OCI-LY1 (cell line): ENCODE data around the gene OSR1.

ENCODE experiments used
- H2AFZ ChIP-seq: fragments of 200-600 bp; sonication (generic), shearing (Covaris generic); 2 replicates; pipeline ENCODE4 v1.6.0; 2014; ENCODE audit warnings: antibody characterized with exemption, mild to moderate bottlenecking, low read length
- H3F3A ChIP-seq: fragments of 200-600 bp; sonication (generic), shearing (Covaris generic); 2 replicates; pipeline ENCODE4 v1.6.0; 2014; ENCODE audit warnings: mild to moderate bottlenecking, antibody characterized with exemption, low read length, moderate library complexity; ENCODE audit not compliant: insufficient read depth
- H3K27ac ChIP-seq: fragments of 200-600 bp; sonication (generic); 2 replicates; pipeline ENCODE4 v1.5.1; 2014; ENCODE audit warnings: low read length, mixed run types, mild to moderate bottlenecking, low read depth; ENCODE audit not compliant: poor library complexity, severe bottlenecking
- H3K27me3 ChIP-seq: fragments of 200-600 bp; sonication (generic); 2 replicates; pipeline ENCODE4 v1.6.0; 2014; ENCODE audit warnings: antibody characterized with exemption, mild to moderate bottlenecking, low read length, moderate library complexity; ENCODE audit not compliant: insufficient read depth
- H3K36me3 ChIP-seq: fragments of 200-600 bp; sonication (generic); 2 replicates; pipeline ENCODE4 v1.6.1; 2014; ENCODE audit warnings: mild to moderate bottlenecking, antibody characterized with exemption, low read length, moderate library complexity, mixed read lengths; ENCODE audit not compliant: insufficient read depth
- H3K4me1 ChIP-seq: fragments of 200-600 bp; sonication (generic); 2 replicates; pipeline ENCODE4 v1.5.1; 2014; ENCODE audit warnings: mild to moderate bottlenecking, low read length, moderate library complexity; ENCODE audit not compliant: insufficient read depth, severe bottlenecking
- H3K4me2 ChIP-seq: fragments of 200-600 bp; sonication (generic), shearing (Covaris generic); 2 replicates; pipeline ENCODE4 v1.6.1; 2014; ENCODE audit warnings: low read length
- H3K4me3 ChIP-seq: fragments of 200-600 bp; sonication (generic); 2 replicates; pipeline ENCODE4 v1.5.1; 2014; ENCODE audit warnings: low read length, low read depth, mild to moderate bottlenecking, mixed read lengths; ENCODE audit not compliant: poor library complexity, severe bottlenecking
- H3K79me2 ChIP-seq: fragments of 200-600 bp; shearing (Covaris generic); 2 replicates; pipeline ENCODE4 v1.6.1; 2016; ENCODE audit warnings: mixed run types, low read length, mixed read lengths; ENCODE audit not compliant: insufficient read depth
- H3K9ac ChIP-seq: fragments of 200-600 bp; sonication (generic), shearing (Covaris generic); 2 replicates; pipeline ENCODE4 v1.6.1; 2014; ENCODE audit warnings: mild to moderate bottlenecking, low read length, mixed read lengths
- H3K9me2 ChIP-seq: fragments of 200-600 bp; sonication (generic), shearing (Covaris generic); 2 replicates; pipeline ENCODE4 v1.6.1; 2014; ENCODE audit warnings: low read depth, mild to moderate bottlenecking, low read length, mixed read lengths
- H3K9me3 ChIP-seq: fragments of 200-600 bp; shearing (Covaris generic); 2 replicates; pipeline ENCODE4 v1.6.1; 2014; ENCODE audit warnings: low read length, mixed read lengths
- H4K20me1 ChIP-seq: fragments of 200-600 bp; sonication (generic), shearing (Covaris generic); 2 replicates; pipeline ENCODE4 v1.6.0; 2016; ENCODE audit warnings: mild to moderate bottlenecking, low read length; ENCODE audit not compliant: insufficient read depth
- CTCF ChIP-seq: fragments of 200-600 bp; sonication (generic), shearing (Covaris generic); IDR thresholded peaks from 2 replicates; pipeline ENCODE4 v1.5.1; 2017; ENCODE audit warnings: mild to moderate bottlenecking, antibody characterized with exemption, low read length, moderate library complexity, mixed read lengths
- EZH2 ChIP-seq: fragments of 200-600 bp; sonication (generic), shearing (Covaris generic); IDR thresholded peaks from 2 replicates; pipeline ENCODE4 v1.8.0; 2017; ENCODE audit warnings: borderline replicate concordance, mixed run types, mild to moderate bottlenecking, antibody characterized with exemption, low read length, moderate library complexity, mixed read lengths

The OSR1 gene

GRCh38 chr2:19336781-19337180, 21.6 kb downstream of the OSR1 start:
- H3K79me2 ChIP-seq = no peaks in the 10 kb centered on the region
- H3K4me3 ChIP-seq = no peak overlapping the region
- no peaks in the 10 kb centered on the region for H3K9me3 ChIP-seq
- no peaks in the 10 kb centered on the region for H4K20me1 ChIP-seq
- no peaks in the 10 kb centered on the region for H3F3A ChIP-seq
- H3K27me3 ChIP-seq = no peaks in the 10 kb centered on the region
- no peak overlapping the region for H2AFZ ChIP-seq
- no peak overlapping the region for H3K4me2 ChIP-seq
- no peak overlapping the region for H3K27ac ChIP-seq
- TF ChIP-seq CTCF (no peak), EZH2 (no peak)
- no peaks in the 10 kb centered on the region for H3K9me2 ChIP-seq
- H3K4me1 ChIP-seq = no peaks in the 10 kb centered on the region
- no peak overlapping the region for H3K9ac ChIP-seq
- H3K36me3 ChIP-seq = no peaks in the 10 kb centered on the region

- Histone ChIP-seq H2AFZ (no peak overlapping the region), H3K9ac (no peak overlapping the region), H3K4me3 (no peak overlapping the region), H3F3A (no peaks in the 10 kb centered on the region), H3K27me3 (no peaks in the 10 kb centered on the region), H3K27ac (no peak overlapping the region), H3K79me2 (no peaks in the 10 kb centered on the region), H3K9me3 (no peaks in the 10 kb centered on the region), H3K4me2 (no peak overlapping the region), H4K20me1 (no peaks in the 10 kb centered on the region), H3K9me2 (no peaks in the 10 kb centered on the region), H3K36me3 (no peaks in the 10 kb centered on the region), H3K4me1 (no peaks in the 10 kb centered on the region)
- TF ChIP-seq EZH2 (no peak), CTCF (no peak)
These were observed 25.9 kb downstream of the OSR1 start for GRCh38 chr2:19332503-19332902.

GRCh38 chr2:19331450-19331849, 27.0 kb downstream of the OSR1 start:
- no peak overlapping the region for H3K9ac ChIP-seq
- no peaks in the 10 kb centered on the region for H3F3A ChIP-seq
- no peaks in the 10 kb centered on the region for H3K79me2 ChIP-seq
- no peak overlapping the region for H2AFZ ChIP-seq
- H3K4me3 ChIP-seq = no peak overlapping the region
- H4K20me1 ChIP-seq = no peaks in the 10 kb centered on the region
- no peak overlapping the region for H3K27ac ChIP-seq
- H3K36me3 ChIP-seq = no peaks in the 10 kb centered on the region
- H3K4me1 ChIP-seq = no peaks in the 10 kb centered on the region
- H3K9me2 ChIP-seq = no peaks in the 10 kb centered on the region
- no peaks in the 10 kb centered on the region for H3K27me3 ChIP-seq
- no peaks in the 10 kb centered on the region for H3K9me3 ChIP-seq
- no peak overlapping the region for H3K4me2 ChIP-seq
- TF ChIP-seq CTCF (no peak), EZH2 (no peak)
